ENCODE data around the gene RAPSN. TPM values are rescaled to one million over a fixed set of nuclear protein-coding genes. Genes with fewer than 3 reads are reported as not detected.

RAPSN gene
- total and polyA plus RNA-seq, 2 donors from 2014 or later: 0.28 to 0.41 TPM

DNA sequence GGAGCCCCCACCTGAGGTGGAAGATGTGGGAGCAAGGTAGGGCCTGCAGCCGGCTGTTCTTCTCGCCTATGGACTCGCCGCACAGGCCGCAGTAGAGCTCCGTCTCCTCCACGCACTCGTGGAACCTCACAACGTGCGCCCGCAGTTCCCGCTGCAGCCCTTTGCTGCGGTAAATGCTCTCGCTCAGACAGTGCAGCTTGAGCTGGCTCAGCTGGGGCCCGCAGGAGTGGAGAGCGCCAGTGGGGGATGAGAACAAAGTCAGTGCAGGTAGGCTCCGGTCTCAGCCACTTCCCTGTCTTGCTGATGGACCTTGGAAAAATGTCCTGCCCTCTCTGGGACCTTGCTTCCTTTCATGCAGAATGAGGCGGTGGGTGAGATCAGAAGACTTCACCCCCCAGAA, 10.2 kb downstream of the RAPSN start:
- FAIRE-seq: no peak
- Histone ChIP-seq H3K27ac (ENCODE audit: low read depth in 2 of 2, low read length in 2 of 2) (no peak overlapping the region), H3K4me3 (ENCODE audit: low read length in 3 of 3) (no peak overlapping the region), H3K27me3 (ENCODE audit: control insufficient read depth, insufficient read depth, low read length) (no peaks in the 10 kb centered on the region), H3K9me3 (ENCODE audit: control insufficient read depth in 2 of 3, insufficient read depth in 1 of 3, low read length in 3 of 3) (no peaks in the 10 kb centered on the region), H3K4me1 (ENCODE audit: control insufficient read depth in 2 of 3, insufficient read depth in 2 of 3, low read depth in 1 of 3, low read length in 3 of 3) (no peaks in the 10 kb centered on the region), H3K36me3 (ENCODE audit: control insufficient read depth in 2 of 3, insufficient read depth in 3 of 3, low read length in 3 of 3) (no peaks in the 10 kb centered on the region), H3K9ac (ENCODE audit: low read length in 3 of 3) (no peak overlapping the region)
- intact Hi-C loops (cut with DNase I): no loop called here
- TF ChIP-seq, protein P1, sequence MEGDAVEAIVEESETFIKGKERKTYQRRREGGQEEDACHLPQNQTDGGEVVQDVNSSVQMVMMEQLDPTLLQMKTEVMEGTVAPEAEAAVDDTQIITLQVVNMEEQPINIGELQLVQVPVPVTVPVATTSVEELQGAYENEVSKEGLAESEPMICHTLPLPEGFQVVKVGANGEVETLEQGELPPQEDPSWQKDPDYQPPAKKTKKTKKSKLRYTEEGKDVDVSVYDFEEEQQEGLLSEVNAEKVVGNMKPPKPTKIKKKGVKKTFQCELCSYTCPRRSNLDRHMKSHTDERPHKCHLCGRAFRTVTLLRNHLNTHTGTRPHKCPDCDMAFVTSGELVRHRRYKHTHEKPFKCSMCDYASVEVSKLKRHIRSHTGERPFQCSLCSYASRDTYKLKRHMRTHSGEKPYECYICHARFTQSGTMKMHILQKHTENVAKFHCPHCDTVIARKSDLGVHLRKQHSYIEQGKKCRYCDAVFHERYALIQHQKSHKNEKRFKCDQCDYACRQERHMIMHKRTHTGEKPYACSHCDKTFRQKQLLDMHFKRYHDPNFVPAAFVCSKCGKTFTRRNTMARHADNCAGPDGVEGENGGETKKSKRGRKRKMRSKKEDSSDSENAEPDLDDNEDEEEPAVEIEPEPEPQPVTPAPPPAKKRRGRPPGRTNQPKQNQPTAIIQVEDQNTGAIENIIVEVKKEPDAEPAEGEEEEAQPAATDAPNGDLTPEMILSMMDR (IDR thresholded peaks at IDR 0.05; ENCODE audit: borderline replicate concordance, extremely low read depth, insufficient read depth): no peak
- DNase-seq: no peak

GRCh38 chr11:47437746-47438418, 11.1 kb downstream of the RAPSN start:
- H3K4me3 ChIP-seq (ENCODE audit: low read length in 3 of 3): no peak overlapping the region
- DNase-seq (peak in 1 of 5 donors; percentile 21), FAIRE-seq (no peak)
- H3K36me3 ChIP-seq (ENCODE audit: control insufficient read depth in 2 of 3, insufficient read depth in 3 of 3, low read length in 3 of 3): no peaks in the 10 kb centered on the region
- no peaks in the 10 kb centered on the region for H3K9me3 ChIP-seq (ENCODE audit: control insufficient read depth in 2 of 3, insufficient read depth in 1 of 3, low read length in 3 of 3)
- TF ChIP-seq, protein P1 (IDR thresholded peaks at IDR 0.05; ENCODE audit: borderline replicate concordance, extremely low read depth, insufficient read depth): no peak
- H3K27me3 ChIP-seq (ENCODE audit: control insufficient read depth, insufficient read depth, low read length): no peaks in the 10 kb centered on the region
- intact Hi-C loops (cut with DNase I): no loop called here
- H3K4me1 ChIP-seq (ENCODE audit: control insufficient read depth in 2 of 3, insufficient read depth in 2 of 3, low read depth in 1 of 3, low read length in 3 of 3): no peaks in the 10 kb centered on the region
- no peak overlapping the region for H3K27ac ChIP-seq (ENCODE audit: low read depth in 2 of 2, low read length in 2 of 2)
- H3K9ac ChIP-seq (ENCODE audit: low read length in 3 of 3): no peak overlapping the region

DNA sequence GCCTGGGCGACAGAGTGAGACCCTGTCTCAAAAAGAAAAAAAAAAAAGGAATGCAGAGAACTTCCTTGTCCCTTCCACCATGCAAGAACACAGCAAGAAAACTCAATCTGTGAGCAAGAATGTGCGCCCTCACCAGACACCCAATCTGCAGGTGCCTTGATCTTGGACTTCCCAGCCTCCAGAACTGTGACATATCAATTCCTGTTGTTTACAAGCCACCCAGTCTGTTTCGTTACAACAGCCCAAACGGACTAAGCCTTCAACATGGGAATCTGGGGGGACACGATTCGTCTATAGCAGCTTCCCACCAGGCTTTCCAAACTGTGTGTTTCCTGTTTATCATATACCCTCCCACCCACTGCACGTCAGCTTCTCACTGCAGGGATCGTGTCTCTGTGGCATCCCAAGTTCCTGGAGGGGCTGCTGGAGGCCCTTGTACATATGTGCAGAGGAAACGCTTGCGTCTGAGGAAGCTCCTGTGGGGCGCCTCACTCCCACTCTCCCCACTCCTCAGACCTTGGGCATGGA, 11.7 kb downstream of the RAPSN start:
- intact Hi-C loops (cut with DNase I): no loop called here
- Histone ChIP-seq H3K4me3 (ENCODE audit: low read length in 3 of 3) (no peak overlapping the region), H3K4me1 (ENCODE audit: control insufficient read depth in 2 of 3, insufficient read depth in 2 of 3, low read depth in 1 of 3, low read length in 3 of 3) (no peaks in the 10 kb centered on the region), H3K27ac (ENCODE audit: low read depth in 2 of 2, low read length in 2 of 2) (no peak overlapping the region), H3K9me3 (ENCODE audit: control insufficient read depth in 2 of 3, insufficient read depth in 1 of 3, low read length in 3 of 3) (no peaks in the 10 kb centered on the region), H3K36me3 (ENCODE audit: control insufficient read depth in 2 of 3, insufficient read depth in 3 of 3, low read length in 3 of 3) (no peaks in the 10 kb centered on the region), H3K27me3 (ENCODE audit: control insufficient read depth, insufficient read depth, low read length) (no peaks in the 10 kb centered on the region), H3K9ac (ENCODE audit: low read length in 3 of 3) (no peak overlapping the region)
- no peak for DNase-seq
- no peak for FAIRE-seq
- TF ChIP-seq, protein P1 (IDR thresholded peaks at IDR 0.05; ENCODE audit: borderline replicate concordance, extremely low read depth, insufficient read depth): no peak

Measured in kidney (tissue), 14 donors.